Progenitor cell of endocrine pancreas (in vitro differentiated cells): ENCODE measurements around the gene MACROD2. TPM values are rescaled to one million over a fixed set of nuclear protein-coding genes. Genes with fewer than 3 reads are reported as not detected.

Experiments
- DNase-seq: peaks from one replicate; pipeline ENCODE4 v3.0.0; 2021; ENCODE audit warnings: low spot score; ENCODE audit not compliant: unreplicated experiment
- H3K27ac Mint-ChIP-seq: 2 replicates; pipeline ENCODE4 v1.8.0; 2021; ENCODE audit warnings: mild to moderate bottlenecking, moderate library complexity, mixed read lengths
- H3K27me3 Mint-ChIP-seq: 2 replicates; pipeline ENCODE4 v1.8.0; 2021; ENCODE audit warnings: mixed read lengths
- H3K36me3 Mint-ChIP-seq: 2 replicates; pipeline ENCODE4 v1.8.0; 2022; ENCODE audit warnings: mixed read lengths; ENCODE audit not compliant: insufficient read depth
- H3K4me1 Mint-ChIP-seq: 2 replicates; pipeline ENCODE4 v1.8.0; 2021; ENCODE audit warnings: low read depth, mixed read lengths
- H3K4me3 Mint-ChIP-seq: 2 replicates; pipeline ENCODE4 v1.8.0; 2021; ENCODE audit warnings: low read depth, mild to moderate bottlenecking, moderate library complexity, mixed read lengths
- H3K9me3 Mint-ChIP-seq: 2 replicates; pipeline ENCODE4 v1.8.0; 2021; ENCODE audit warnings: low read depth, mixed read lengths
- CTCF ChIP-seq: fragments of 200-600 bp; sonication (generic); IDR thresholded peaks from one replicate; pipeline ENCODE4 v1.5.0; 2021; ENCODE audit warnings: antibody characterized with exemption, mild to moderate bottlenecking; ENCODE audit not compliant: unreplicated experiment
- total RNA-seq: library from RNA; stranded (reverse); gene quantifications from 2 replicates; pipeline ENCODE4 v1.2.1, GENCODE V29; 2021

Gene MACROD2
- total RNA-seq, 1 donor from 2014 or later, result 7.6 TPM

- no peak overlapping the region for H3K4me3 Mint-ChIP-seq
- H3K36me3 Mint-ChIP-seq, result no peaks in the 10 kb centered on the region
- peaks cover 5% of the 10 kb centered on the region for H3K27me3 Mint-ChIP-seq
- peaks cover 4% of the 10 kb centered on the region for H3K4me1 Mint-ChIP-seq
- no peak overlapping the region for H3K27ac Mint-ChIP-seq
- peaks cover 4% of the 10 kb centered on the region for H3K9me3 Mint-ChIP-seq
- no peak for TF ChIP-seq CTCF
- no peak for DNase-seq
Observed at GRCh38 chr20:14570811-14571210, 575.5 kb downstream of the MACROD2 start.

DNA sequence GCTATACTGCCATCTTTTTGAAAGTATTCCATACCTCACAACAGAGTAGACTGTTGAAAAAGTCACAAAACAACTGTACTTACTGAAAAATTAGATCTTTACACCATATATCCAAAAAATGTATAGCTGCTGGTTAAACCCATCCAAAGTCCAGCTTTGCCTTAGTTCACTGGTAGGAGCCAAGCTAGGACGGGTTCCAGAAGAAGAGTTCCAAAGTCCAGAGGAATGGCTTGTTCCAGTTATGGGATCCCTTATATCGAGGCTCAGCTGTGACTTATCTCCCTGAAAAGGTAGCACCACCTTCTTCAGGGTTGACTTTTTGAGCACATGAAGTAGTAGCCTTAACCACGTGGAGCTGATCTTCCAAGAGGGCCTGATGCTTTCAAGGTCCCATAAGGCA, 578.4 kb downstream of the MACROD2 start:
- Mint-ChIP-seq H3K36me3 (no peaks in the 10 kb centered on the region), H3K4me3 (no peak overlapping the region), H3K4me1 (peaks cover 11% of the 10 kb centered on the region), H3K27ac (no peak overlapping the region), H3K27me3 (peaks cover 13% of the 10 kb centered on the region), H3K9me3 (no peaks in the 10 kb centered on the region)
- no peak for TF ChIP-seq CTCF
- DNase-seq, result no peak

DNA sequence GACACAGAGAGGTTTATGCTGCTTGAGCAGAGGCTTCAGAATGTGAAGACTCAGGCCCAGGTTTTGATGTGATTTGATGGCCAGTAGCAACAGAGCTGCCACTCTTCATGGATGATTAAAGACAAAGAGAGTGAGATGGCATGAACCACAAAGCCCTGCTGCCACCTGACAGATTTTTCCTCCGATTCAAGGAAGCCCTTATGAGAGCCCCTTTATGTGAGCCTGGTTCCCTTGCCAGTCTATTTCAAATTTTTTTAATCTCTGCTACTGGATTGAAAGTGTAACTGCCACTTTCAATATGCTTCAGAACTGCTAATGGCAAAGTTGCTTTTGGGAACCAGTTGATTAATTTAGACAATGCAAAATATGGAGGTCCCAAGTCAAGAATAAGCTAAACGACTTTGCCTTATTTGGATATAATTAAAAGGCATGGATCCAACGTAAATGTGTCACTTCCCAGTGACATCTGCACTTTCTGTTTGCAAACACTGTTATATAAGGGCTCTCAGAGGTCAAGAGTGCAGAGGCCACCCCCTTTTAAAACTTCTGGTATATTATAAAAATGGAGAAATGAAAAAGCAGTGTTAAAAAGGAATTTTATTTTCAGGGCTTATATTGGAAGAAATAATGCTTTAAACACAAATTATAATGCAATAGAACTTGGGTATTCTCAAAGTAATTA, 581.0 kb downstream of the MACROD2 start:
- no peaks in the 10 kb centered on the region for H3K36me3 Mint-ChIP-seq
- no peak overlapping the region for H3K4me3 Mint-ChIP-seq
- peaks cover 8% of the 10 kb centered on the region for H3K27me3 Mint-ChIP-seq
- no peaks in the 10 kb centered on the region for H3K9me3 Mint-ChIP-seq
- peaks cover 19% of the 10 kb centered on the region for H3K4me1 Mint-ChIP-seq
- H3K27ac Mint-ChIP-seq, result no peak overlapping the region
- no peak for DNase-seq
- TF ChIP-seq CTCF, result no peak

- Mint-ChIP-seq H3K27me3 (peaks cover 37% of the 10 kb centered on the region), H3K36me3 (no peaks in the 10 kb centered on the region), H3K9me3 (no peaks in the 10 kb centered on the region), H3K27ac (no peak overlapping the region), H3K4me1 (peaks cover 19% of the 10 kb centered on the region), H3K4me3 (no peak overlapping the region)
- DNase-seq, result no peak
- TF ChIP-seq CTCF, result no peak
Observed at GRCh38 chr20:14580418-14581074, 585.2 kb downstream of the MACROD2 start.

GRCh38 chr20:14581731-14582130, 586.4 kb downstream of the MACROD2 start:
- no peak for TF ChIP-seq CTCF
- peaks cover 13% of the 10 kb centered on the region for H3K4me1 Mint-ChIP-seq
- no peak overlapping the region for H3K4me3 Mint-ChIP-seq
- no peak for DNase-seq
- H3K27me3 Mint-ChIP-seq, result peaks cover 37% of the 10 kb centered on the region
- no peaks in the 10 kb centered on the region for H3K9me3 Mint-ChIP-seq
- H3K27ac Mint-ChIP-seq, result no peak overlapping the region
- H3K36me3 Mint-ChIP-seq, result no peaks in the 10 kb centered on the region
